Prostate gland (tissue), 2 donors: ENCODE results near the gene ZDHHC20.

Experiments used
- POLR2AphosphoS5 ChIP-seq: sonication (generic); formaldehyde crosslinking; IDR thresholded peaks from one replicate; pipeline ENCODE4 v1.6.1; 2017; ENCODE audit warnings: antibody characterized with exemption
- TF ChIP-seq, protein P1 (sequence below), 4 experiments: fragments of 200-600 bp in 2 of 4; fragments of 450-650 bp in 2 of 4; sonication (generic) in 2 of 4; IDR thresholded peaks; 1 replicate in 3 of 4; 2 replicates in 1 of 4; pipeline ENCODE4 v1.5.1; 2016 to 2019; ENCODE audit warnings: antibody characterized with exemption in 4 of 4, mild to moderate bottlenecking in 2 of 4, moderate library complexity in 2 of 4

DNA sequence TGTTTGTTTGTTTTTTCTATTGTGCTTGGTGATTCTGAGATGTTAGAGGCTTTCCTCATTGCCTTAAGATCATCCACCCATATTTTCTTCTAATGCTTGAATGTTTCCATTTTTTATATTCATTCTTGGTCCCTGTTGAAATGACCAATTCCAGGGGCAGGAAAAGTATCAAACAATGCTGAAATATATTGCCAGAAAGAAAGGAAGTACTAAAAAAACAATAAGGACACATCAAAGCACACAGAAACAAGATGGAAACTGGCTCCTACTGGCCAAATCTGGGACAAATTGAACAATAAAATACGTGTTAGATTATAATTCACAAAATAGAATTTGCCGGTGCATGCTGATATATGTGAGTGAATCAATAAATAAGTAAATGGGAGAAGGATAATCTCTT, 23.9 kb downstream of the ZDHHC20 start:
- TF ChIP-seq POLR2AphosphoS5: no peak
- TF ChIP-seq, protein P1, sequence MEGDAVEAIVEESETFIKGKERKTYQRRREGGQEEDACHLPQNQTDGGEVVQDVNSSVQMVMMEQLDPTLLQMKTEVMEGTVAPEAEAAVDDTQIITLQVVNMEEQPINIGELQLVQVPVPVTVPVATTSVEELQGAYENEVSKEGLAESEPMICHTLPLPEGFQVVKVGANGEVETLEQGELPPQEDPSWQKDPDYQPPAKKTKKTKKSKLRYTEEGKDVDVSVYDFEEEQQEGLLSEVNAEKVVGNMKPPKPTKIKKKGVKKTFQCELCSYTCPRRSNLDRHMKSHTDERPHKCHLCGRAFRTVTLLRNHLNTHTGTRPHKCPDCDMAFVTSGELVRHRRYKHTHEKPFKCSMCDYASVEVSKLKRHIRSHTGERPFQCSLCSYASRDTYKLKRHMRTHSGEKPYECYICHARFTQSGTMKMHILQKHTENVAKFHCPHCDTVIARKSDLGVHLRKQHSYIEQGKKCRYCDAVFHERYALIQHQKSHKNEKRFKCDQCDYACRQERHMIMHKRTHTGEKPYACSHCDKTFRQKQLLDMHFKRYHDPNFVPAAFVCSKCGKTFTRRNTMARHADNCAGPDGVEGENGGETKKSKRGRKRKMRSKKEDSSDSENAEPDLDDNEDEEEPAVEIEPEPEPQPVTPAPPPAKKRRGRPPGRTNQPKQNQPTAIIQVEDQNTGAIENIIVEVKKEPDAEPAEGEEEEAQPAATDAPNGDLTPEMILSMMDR (IDR thresholded peaks at IDR 0.05): no peak
